Hematopoietic multipotent progenitor cell treated with erythropoietin and hydrocortisone succinate and interleukin-3 and kit ligand, for 17 days (in vitro differentiated cells): Measurements from ENCODE around the gene MAPK6.

Source experiments
- DNase-seq: peaks from one replicate; pipeline ENCODE4 v3.0.0-alpha.2; 2015; ENCODE audit warnings: low spot score

The MAPK6 gene

DNA sequence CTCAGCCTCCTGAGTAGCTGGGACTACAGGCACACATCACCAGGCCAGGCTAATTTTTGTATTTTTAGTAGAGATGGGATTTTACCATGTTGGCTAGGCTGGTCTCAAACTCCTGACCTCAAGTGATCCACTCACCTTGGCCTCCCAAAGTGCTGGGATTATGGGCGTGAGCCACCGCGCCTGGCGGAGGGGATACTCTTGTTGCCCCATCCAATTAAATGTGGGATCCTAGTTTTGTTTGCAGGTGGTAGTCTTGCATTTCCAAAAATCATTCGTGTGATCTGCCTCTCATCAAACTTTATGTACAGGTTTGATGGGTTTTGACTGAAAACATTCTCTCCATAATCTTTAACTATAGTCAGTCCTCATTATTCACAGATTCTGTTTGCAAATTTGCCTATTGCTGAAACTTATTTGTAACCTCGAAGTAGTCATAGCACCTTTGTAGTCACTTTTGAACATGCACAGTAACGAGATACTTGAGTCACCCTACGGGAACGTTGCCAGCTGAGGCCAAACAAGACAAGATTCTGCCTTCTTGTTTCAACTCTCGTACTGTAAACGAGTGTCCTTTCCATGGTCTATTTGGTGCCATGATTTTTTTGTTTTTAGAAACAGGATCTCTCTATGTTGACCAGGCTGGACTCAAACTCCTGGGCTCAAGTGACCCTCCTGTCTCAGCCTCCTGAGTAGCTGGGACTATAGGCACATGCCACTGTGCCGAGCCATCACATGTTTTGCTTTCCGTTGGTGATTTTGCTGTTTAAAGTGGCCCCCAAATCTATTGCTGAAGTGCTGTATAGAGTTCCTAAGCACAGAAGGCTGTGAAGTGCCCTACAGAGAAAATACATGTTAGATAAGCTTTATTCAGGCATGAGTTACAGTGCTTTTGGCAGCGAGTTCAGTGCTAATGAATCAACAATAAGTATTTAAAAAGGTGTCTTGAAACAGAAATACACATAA lies 8.1 kb upstream of the MAPK6 start:
- peak; percentile 67 for DNase-seq

DNA sequence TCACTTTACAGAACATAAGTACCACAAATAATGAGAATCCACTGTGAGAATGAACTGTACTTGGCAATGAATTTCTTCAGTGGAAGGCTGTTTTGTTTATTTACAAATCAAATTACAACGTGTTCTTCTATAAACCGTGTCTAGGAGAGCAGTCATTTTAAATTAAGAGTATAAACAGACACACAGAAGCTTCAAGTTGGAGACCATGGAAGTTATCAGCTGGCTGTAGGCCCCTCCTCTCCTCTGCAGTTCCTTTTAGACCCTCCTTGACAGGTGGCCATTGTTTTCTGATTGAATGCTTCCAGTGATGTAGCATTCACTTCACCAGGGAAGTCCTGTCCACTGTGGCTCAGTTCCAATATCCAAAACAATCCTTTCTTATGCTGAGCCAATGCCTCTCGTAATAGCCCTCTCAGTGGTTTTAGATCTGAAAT lies 7.3 kb upstream of the MAPK6 start:
- no peak for DNase-seq

DNA sequence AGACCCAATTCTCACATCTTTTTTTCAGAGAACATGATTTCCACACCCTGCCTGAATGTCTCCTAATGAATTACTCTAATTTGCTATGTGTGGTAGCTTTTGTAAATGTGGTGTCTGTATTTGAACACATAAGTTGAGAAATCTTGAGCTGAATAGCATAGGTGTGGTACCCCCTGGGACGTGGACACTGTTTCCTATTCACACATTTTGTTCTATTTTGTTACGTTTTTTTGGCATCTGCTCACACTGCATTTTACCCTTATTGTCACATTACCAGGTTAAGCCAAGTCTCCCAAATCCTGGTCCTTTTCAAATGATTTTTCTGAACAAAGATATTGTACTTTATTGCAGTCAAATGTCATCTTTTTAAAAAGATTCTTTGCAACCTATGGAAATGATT lies 6.8 kb upstream of the MAPK6 start:
- no peak for DNase-seq

DNA sequence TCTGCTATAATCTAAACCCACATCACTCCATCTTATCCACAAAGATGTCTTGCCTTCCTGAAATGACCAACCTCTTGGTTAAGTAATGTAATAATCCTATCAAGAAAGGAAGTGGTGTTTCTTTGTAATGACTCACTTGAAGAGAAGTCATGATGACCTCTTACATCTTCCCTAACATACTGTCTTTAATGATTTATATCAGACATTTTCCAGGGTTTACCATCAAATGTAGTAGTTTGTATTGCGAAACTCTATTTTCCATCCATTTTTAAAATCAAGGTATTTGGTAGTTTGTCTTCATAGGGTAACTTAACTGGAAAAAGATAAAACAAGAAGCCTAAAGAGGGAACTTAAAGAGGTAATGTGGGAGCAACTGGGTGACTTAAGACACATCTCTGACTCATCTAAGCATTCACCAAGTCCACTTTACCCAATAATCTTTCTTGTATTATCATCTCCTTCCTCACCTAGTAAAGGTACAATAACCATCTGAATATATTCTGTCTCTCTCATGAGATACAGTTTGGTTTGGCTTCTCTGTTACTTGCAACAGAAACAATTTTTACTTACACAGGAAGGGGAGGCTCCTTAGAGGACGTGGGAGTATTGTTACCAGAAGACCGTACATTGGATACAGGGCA lies 5.7 kb upstream of the MAPK6 start:
- DNase-seq, result no peak

DNA sequence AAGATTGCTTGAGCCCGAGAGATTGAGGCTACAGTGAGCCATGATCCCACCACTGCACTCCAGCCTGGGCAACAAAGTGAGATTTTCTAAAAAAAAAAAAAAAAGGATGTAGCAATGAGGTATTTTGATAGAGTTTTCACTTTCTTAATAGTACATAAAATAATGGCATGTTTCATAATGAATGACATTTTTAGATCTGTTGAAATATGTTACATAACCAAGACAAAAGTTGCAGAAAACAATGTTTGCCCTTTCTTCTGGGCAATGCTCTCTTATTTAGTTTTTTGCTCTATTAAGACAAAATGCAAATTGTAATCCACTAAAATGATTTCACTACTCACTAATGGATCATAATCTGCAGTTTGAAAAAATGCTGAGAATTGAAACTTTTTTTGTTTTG lies 4.4 kb upstream of the MAPK6 start:
- DNase-seq, result no peak

DNA sequence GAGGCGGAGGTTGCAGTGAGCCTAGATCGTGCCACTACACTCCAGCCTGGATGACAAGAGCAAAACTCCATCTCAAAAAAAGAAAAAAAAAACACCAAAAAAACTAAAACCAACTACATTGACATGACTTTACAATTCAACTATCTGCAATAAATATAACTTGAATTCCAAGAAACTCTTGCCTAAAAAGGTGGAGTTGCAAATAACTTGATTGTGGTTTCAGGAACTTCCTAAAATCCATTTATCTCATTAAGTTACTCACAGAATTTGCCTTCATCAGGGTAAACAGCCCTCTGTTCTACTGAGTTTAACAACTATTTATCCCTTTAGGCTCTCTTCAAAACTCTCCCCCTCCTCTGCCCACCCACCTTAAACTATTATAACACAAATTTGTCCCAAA lies 2.7 kb upstream of the MAPK6 start:
- no peak for DNase-seq

DNA sequence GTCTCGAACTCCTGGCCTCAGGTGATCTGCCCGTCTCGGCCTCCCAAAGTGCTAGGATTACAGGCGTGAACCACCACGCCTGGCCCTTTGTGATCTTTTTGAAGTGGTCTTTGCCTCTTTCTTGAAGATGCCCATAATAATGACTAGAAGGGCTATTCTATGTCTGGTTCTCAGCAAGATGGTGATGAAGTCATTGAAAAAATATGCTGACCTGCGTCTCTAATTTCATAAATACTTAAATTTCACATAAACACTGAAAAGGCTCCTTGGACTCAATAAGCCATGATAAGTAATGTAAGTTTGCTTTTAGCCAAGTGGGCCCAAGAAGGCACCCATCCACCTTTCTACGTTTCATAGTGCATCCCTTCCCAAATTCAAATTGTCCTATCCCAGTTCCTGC lies 775 bp upstream of the MAPK6 start:
- no peak for DNase-seq

DNA sequence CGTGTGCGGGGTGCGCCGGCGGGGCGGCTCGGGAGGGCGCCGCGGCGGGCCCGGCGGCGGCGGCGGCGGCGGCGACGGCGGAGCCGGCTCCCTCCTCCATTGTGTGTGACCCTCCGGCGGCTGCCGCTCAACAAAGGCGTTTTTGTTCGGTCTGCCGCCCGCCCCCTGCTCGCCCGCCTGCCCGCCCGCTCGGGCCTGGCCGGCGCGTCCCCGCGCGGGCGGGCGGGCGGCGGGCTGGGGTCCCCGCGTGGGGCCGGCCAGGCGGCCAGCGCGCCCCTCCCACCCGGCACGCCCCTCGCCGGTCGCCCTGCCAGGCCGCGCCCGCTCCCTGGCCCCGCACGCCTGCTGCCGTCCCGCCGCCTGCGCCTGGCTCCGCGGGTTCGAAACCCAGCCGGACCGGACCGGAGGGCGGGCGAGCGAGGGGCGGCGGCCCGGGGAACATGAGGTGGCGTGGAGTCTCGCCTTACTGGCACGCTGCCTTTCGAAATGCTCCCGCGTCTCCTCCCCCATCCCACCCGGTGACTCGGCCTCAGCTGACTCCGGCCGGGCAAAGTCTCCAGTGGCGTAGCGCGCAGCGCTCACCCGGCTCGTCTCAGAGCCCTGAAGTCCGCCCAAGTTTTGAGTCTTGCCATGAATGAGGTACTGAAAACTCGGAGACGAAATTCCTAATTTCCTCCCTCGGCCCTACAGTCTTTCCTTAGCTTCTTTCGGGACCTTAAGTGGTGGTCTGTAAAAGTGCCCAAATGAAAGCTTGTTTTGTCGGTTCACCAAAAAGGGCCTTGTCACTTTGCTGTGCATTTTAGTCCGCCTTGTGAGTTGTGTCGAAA lies 588 bp downstream of the MAPK6 start:
- DNase-seq, result peak; percentile 88

DNA sequence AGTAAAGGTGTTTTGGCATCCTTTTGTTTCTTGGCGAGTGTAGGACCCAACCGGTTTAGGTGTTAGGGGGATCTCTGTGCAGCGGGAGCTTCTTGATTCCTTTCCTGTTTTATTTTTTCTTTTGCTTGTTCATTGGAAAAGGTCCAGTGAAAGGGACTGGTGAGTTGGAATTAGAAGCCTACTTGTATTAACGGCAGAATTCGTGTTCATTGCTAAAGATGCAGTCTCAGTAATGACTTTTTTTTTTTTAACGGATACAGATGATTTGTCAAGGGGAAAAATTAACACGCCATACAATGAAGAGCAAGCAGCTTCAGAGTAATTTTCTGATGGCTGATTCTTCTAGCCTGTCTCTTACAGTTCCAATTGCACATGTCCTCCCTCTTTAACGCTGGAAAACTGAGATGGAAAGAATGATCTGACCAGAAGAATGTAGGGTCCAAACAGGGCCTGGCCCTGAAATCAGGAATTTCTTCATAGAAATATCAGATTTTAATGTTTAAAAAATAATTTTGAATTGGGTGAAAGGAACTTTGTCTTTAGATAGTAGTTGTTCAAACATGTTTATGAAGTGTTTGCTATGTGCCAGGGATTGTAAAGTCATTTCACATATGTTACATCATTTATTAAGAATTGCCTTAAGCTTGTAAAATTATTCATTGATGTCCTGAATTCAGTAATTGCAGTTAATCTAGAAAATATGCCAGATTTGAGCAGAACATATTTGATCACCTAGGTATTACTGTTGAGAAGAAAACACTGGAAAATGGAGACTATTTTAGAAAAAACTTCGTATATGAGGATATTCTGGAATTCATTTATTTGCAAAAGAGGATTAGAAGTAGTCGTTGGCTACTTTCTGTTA lies 1.4 kb downstream of the MAPK6 start:
- DNase-seq, result no peak

DNA sequence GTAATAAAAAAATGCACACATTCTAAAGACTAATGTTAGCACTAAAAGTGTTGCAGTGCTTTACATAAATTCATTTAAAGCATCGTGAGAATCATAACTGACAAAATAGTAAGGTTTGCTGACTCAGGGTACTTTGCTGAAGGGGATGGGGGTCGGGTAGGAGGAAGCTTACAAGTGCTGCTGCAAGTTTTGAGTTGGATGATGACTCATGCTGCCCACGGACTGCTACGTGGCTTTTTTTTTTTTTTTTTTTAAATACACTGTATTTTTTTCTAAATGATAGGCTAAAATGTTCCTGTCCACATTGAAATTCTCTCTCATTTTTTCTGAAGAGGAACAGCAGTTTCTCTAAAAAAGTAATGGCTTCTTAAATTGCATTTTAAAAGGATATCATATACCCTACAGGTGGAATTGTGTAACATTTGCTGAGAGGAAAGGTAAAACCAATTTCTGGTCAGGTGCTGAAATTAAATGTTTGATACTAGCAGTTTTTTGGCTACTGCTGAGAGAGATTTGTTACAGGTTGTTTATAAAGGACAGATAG lies 2.2 kb downstream of the MAPK6 start:
- peak; percentile 86 for DNase-seq

DNA sequence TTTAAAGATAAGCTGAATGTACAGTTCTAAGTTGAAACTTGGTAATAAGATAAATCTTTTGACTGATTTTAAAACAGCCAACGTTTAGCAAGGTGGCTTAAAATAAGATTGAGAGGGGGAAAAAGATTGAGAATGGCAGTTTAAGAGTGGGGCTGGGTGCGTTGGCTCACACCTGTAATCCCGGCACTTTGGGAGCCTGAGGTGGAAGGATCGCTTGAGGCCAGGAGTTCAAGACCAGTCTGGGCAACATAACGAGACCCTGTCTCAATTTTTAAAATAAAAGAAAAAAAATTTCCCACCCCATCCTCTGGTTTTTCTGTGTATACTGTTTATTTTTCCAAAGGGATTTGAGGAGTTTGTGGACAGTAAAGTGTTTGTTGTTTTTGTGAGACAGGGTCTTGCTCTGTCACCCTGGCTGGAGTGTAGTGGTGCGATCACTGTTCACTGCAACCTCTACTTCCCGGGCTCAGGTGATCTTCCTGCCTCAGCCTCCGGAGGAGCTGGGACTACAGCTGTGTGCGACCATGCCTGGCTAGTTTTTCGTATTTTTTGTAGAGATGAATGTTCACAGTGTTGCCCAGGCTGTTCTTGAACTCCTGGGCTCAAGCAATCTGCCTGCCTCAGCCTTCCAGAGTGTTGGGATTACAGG lies 3.0 kb downstream of the MAPK6 start:
- DNase-seq, result no peak

DNA sequence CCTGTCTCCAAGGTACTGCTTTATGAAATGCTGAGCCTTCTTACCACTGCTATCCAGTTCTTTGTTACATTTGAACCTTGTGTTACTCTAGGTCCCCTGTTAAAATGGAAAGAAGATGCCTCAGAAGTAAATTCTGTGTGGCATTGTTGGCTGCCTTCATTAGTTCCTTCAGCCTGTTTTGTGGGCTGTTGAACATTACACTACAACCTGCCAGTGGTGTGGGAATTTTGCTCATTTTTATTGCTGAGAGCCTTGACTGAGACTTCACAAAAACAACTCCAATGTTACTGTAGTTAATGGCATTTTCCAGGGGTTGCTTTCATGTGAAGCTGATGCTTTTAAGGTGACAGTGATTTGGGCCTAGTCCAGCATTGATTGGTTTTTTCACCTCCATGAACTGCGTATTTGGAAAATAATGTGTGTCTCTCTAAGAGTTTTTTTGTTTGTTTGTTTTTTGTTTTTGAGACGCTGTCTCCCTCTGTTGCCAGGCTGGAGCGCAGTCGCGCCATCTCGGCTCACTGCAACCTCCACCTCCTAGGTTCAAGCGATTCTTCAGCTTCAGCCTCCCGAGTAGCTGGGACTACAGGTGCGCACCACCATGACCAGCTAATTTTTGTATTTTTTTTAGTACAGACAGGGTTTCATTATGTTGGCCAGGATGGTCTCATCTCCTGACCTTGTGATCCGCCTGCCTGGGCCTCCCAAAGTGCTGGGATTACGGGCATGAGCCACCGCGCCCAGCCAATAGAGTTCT lies 4.3 kb downstream of the MAPK6 start:
- DNase-seq, result no peak

DNA sequence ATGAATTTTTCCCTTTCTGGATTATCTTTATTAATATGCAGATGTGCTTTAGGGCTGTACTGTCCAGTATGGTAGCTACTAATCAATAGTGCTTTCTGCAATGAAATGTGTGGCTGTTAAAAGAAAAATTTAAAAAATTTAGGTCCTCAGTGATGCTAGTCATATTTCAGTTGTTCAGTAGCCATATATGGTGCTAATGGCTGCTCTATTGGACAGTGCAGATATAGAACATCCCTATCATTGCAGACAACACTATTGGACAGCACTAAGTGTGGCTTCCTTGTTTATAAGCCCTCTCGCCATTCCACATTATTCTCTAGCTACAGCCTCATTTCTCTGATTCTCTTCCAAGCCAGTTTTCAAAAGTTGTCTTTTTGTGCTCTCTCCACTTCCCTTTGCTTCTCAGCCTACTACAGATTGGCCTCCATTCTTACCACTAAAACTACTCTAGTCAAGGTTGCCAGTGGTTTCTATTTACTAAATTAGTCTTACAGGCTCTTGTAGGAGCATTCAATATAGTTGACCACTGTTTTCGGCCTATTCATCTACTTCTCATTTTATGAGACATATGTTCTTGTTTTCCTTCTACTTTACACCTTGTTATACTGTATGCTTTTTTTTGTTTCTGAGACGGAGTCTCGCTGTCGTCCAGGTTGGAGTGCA lies 9.5 kb downstream of the MAPK6 start:
- DNase-seq, result no peak

DNA sequence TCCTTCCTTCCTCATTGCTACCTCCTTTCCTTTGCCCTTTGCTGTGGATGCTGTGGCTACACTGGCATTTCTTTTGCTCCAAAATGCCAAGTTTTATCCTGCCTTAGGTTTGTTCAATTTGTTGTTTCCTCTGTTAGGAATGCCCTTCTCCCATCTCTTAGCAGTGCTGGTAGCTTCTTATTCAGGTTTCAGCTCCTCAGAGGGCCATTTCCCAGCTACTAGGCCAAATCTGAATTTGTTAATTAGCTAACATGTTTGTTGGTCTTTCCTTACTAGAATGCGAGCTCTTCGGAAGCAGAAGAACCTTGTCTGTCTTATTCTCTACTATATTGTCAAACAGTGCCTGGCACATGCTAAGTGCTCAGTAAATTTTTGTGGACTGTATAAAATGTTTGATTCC lies 11.0 kb downstream of the MAPK6 start:
- no peak for DNase-seq

DNA sequence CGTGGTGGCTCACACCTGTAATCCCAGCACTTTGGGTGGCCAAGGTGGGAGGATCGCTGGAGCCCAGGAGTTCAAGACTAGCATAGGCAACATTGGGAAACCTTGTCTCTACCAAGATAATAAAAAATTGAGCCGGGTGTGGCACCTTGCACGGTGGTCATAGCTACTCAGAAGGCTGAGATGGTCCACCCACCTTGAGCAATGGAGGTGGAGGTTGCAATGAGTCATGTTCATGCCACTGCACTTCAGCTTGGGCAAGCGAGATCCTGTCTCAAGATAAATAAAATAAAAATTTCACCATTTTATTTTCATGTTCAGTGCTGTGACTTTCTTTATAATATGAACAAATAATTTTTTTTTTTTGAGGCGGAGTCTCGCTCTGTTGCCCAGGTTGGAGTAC lies 12.5 kb downstream of the MAPK6 start:
- peak; percentile 33 for DNase-seq

DNA sequence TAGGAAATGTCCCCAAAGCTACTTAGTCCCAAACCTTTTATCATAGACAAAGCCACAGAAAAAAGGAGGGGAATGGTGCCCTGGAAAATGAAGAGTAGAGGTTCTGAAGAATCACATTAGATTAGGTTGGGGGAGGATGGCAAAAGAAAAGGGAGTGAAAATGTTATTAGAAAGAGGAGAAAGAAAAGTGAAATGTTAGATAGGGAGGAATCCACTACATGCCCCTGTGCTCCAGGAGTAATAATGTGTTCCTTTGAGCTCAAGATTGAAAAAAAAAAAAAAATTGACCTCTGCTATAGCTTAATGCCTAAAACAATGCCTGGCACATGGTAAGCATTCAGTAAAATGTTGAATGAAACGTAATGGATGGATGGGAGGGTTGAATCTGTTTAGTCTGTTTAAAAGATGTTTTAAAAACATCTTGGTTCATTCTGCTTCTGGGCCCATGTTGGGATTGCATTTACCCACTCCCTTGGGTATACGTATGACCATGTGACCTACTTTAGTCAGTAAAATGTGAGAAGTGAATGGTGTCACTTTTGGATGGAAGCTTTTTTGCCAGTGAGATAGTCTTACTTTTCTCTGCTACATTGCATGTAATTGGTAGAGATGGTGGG lies 19.0 kb downstream of the MAPK6 start:
- DNase-seq, result no peak

DNA sequence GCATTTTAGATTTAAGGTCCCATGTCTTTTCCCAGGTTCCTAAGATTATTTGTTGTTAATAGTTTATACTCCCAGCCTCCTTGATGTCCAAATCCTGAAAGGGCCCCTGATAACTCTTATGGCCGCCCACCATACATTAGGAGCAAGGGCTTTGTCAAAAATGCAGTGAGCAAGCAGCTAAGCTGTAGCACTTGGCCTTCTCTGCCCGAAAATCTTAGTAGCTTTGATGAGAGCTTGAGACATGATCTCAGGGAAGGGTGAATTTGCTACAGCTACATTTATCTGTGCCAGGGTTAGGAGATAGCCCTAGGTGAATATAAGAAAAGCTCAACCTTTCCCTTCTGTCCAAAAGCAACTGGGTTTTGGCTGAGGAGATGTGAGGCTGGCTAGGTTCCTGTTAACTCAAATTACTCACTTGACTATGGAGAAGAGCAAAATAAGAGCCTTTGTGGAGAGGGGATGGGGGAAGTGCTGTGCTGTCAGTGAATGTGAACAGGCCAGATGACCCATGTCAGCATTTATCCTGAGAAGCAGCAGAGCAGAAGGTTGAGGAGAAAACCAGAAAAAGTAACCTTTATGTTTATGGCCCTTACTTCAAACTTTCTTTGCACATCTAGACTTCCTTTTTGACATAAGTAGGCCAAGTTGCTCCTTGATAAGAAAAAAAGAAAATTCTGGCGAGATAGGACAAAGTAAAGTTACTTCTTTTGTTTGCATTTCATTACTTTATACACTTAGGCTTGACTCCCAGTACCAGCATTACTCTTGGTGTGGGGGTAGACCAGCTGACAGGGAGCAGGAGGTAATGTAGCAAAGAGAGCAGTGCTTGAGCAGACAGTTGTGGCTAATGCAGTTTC lies 21.1 kb downstream of the MAPK6 start:
- DNase-seq, result no peak
